Keratinocyte (primary cell): Measurements from ENCODE around the gene HCCS. TPM values are rescaled to one million over a fixed set of nuclear protein-coding genes. Genes with fewer than 3 reads are reported as not detected.

Source experiments
- DNase-seq: peaks from one replicate; pipeline ENCODE4 v3.0.0-alpha.2; 2011; ENCODE audit warnings: low read depth, missing footprints, low spot score
- FAIRE-seq: peaks from 2 replicates; lab custom pipeline; 2011; peaks lifted over from hg19 to GRCh38; lab: Jason Lieb, UNC
- H2AFZ ChIP-seq: 2 replicates; pipeline ENCODE4 v1.6.0; 2012; ENCODE audit warnings: low read length, control low read depth, inconsistent platforms; ENCODE audit not compliant: control insufficient read depth
- H3K27ac ChIP-seq: 2 replicates; pipeline ENCODE4 v1.5.1; 2011; ENCODE audit warnings: low read length; ENCODE audit not compliant: control insufficient read depth, insufficient read depth
- H3K27me3 ChIP-seq: 3 replicates; pipeline ENCODE4 v1.6.0; 2011; ENCODE audit warnings: low read length; ENCODE audit not compliant: control insufficient read depth, insufficient read depth; ENCODE audit errors: extremely low read depth
- H3K36me3 ChIP-seq, 2 experiments: 2 replicates in 1 of 2; 3 replicates in 1 of 2; pipeline ENCODE4 v1.5.1; 2011; ENCODE audit warnings: low read length in 2 of 2, mild to moderate bottlenecking in 1 of 2; ENCODE audit not compliant: control insufficient read depth in 2 of 2, insufficient read depth in 2 of 2; ENCODE audit errors: extremely low read depth in 1 of 2
- H3K4me1 ChIP-seq: 3 replicates; pipeline ENCODE4 v1.5.1; 2011; ENCODE audit warnings: low read length; ENCODE audit not compliant: control insufficient read depth, insufficient read depth; ENCODE audit errors: extremely low read depth
- H3K4me2 ChIP-seq: 3 replicates; pipeline ENCODE4 v1.6.0; 2011; ENCODE audit warnings: low read depth, low read length; ENCODE audit not compliant: control insufficient read depth, insufficient read depth; ENCODE audit errors: extremely low read depth
- H3K4me3 ChIP-seq, 3 experiments: fragments of 200-600 bp in 1 of 3; sonication (generic) in 1 of 3; 2 replicates in 2 of 3; 3 replicates in 1 of 3; pipeline ENCODE4 v1.5.1; 2011 to 2016; ENCODE audit warnings: low read length in 3 of 3, mild to moderate bottlenecking in 3 of 3, control low read depth in 2 of 3, inconsistent platforms in 1 of 3, low read depth in 1 of 3, mixed read lengths in 1 of 3, mixed run types in 1 of 3, moderate library complexity in 1 of 3; ENCODE audit not compliant: control insufficient read depth in 2 of 3, insufficient read depth in 2 of 3; ENCODE audit errors: extremely low read depth in 1 of 3
- H3K79me2 ChIP-seq: 2 replicates; pipeline ENCODE4 v1.6.0; 2012; ENCODE audit warnings: low read length; ENCODE audit not compliant: control insufficient read depth, insufficient read depth
- H3K9ac ChIP-seq: 3 replicates; pipeline ENCODE4 v1.6.0; 2011; ENCODE audit warnings: low read length; ENCODE audit not compliant: control insufficient read depth, insufficient read depth; ENCODE audit errors: extremely low read depth
- H3K9me1 ChIP-seq: 3 replicates; pipeline ENCODE4 v1.6.0; 2011; ENCODE audit warnings: low read length; ENCODE audit not compliant: control insufficient read depth, insufficient read depth; ENCODE audit errors: extremely low read depth
- H3K9me3 ChIP-seq: 2 replicates; pipeline ENCODE4 v1.5.1; 2012; ENCODE audit warnings: low read depth, low read length; ENCODE audit not compliant: control insufficient read depth
- H4K20me1 ChIP-seq: 3 replicates; pipeline ENCODE4 v1.6.0; 2011; ENCODE audit warnings: low read length; ENCODE audit not compliant: control insufficient read depth, insufficient read depth; ENCODE audit errors: extremely low read depth
- CTCF ChIP-seq, 3 experiments: IDR thresholded peaks in 1 of 3; conservative IDR thresholded peaks in 1 of 3; optimal IDR thresholded peaks in 1 of 3; 2 replicates in 2 of 3; 3 replicates in 1 of 3; pipeline versions ENCODE3 to v1.5.1; 2011; ENCODE audit warnings: low read length in 3 of 3, mild to moderate bottlenecking in 3 of 3, moderate library complexity in 2 of 3, control low read depth in 1 of 3, inconsistent platforms in 1 of 3; ENCODE audit not compliant: insufficient read depth in 2 of 3; ENCODE audit errors: extremely low read depth in 1 of 3
- EZH2 ChIP-seq: IDR thresholded peaks from one replicate; pipeline ENCODE4 v1.6.1; 2012; ENCODE audit warnings: inconsistent platforms, mild to moderate bottlenecking, low read length, moderate library complexity
- dilution Hi-C: fragments of 300-500 bp; cut with MboI; formaldehyde crosslinking; loops from one replicate; pipeline ENCODE4 v1.7.0; 2020; ENCODE audit warnings: low sequenced_read_pairs; ENCODE audit not compliant: extremely low pct_ligation_motif_present
- polyA plus RNA-seq, 5 experiments: library from polyadenylated mRNA; depleted of rRNA in 3 of 5; stranded (reverse) in 3 of 5; stranded (forward) in 1 of 5; unstranded in 1 of 5; fragments of >200 nt; gene quantifications; 1 replicate in 1 of 5; 2 replicates in 3 of 5; 3 replicates in 1 of 5; pipeline versions ENCODE4 v1.2.1 to v1.2.3, GENCODE V29; 2011 to 2012; ENCODE audit warnings: missing spikeins in 2 of 5, low read depth in 1 of 5, low replicate concordance in 1 of 5

The HCCS gene
- polyA plus RNA-seq, 1 donor (not counting 4 experiments of a cell fraction or from before 2014, with no cell fraction given), result 45.3 TPM

GRCh38 chrX:11125060-11125459 lies 13.9 kb downstream of the HCCS start:
- FAIRE-seq, result no peak
- Histone ChIP-seq H3K79me2 (no peaks in the 10 kb centered on the region), H3K36me3 (peaks cover 0 to 2% of the 10 kb centered on the region in 2 experiments), H3K9me3 (no peaks in the 10 kb centered on the region), H3K27ac (no peak overlapping the region), H2AFZ (no peak overlapping the region), H4K20me1 (no peaks in the 10 kb centered on the region), H3K27me3 (no peaks in the 10 kb centered on the region), H3K4me1 (no peaks in the 10 kb centered on the region), H3K9ac (no peak overlapping the region), H3K9me1 (no peaks in the 10 kb centered on the region), H3K4me2 (no peak overlapping the region), H3K4me3 (no peak overlapping the region)
- DNase-seq, result no peak
- TF ChIP-seq EZH2, result no peak
- no peak for TF ChIP-seq CTCF (optimal IDR thresholded peaks at IDR 0.05 in 1 of 3, IDR thresholded peaks at IDR 0.05 in 1 of 3, conservative IDR thresholded peaks at IDR 0.05 in 1 of 3; ENCODE audit: extremely low read depth in 1 of 3, insufficient read depth in 2 of 3, low read length in 3 of 3)
- dilution Hi-C loops, result no loop called here

- Histone ChIP-seq H4K20me1 (no peaks in the 10 kb centered on the region), H3K36me3 (no peaks in the 10 kb centered on the region), H3K27ac (no peak overlapping the region), H3K4me3 (no peak overlapping the region), H3K4me1 (no peaks in the 10 kb centered on the region), H3K79me2 (no peaks in the 10 kb centered on the region), H3K27me3 (no peaks in the 10 kb centered on the region), H2AFZ (no peak overlapping the region), H3K9me3 (no peaks in the 10 kb centered on the region), H3K9ac (no peak overlapping the region), H3K9me1 (no peaks in the 10 kb centered on the region), H3K4me2 (no peak overlapping the region)
- dilution Hi-C loops, result loop anchor here (10.0 kb wide), 1 partner anchor 935 kb away; no protein-coding TSS in a partner anchor
- no peak for TF ChIP-seq EZH2
- FAIRE-seq, result no peak
- DNase-seq, result no peak
These were observed 18.5 kb downstream of the HCCS start for GRCh38 chrX:11129534-11130105.

DNA sequence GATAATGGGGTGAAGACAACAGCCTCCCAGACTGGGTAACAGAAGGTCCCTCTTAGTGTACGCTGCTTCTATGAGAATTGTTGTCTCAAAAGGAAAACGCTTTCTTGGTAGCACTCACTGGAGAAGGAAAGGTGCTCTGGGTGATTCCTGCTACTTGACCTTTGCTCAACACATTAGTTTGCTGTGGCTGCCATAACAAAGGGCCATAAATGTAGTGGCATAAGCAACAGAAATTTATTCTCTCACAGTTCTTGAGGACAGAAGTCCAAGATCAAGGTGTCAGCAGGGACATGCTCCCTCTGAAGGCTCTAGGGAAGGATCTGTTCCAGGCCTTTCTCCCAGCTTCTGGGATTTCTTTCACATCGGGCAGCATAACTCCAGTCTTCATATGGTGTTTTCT lies 19.0 kb downstream of the HCCS start:
- H3K27me3 ChIP-seq, result no peaks in the 10 kb centered on the region
- no peak overlapping the region for H2AFZ ChIP-seq
- H3K9me3 ChIP-seq, result no peaks in the 10 kb centered on the region
- H3K9me1 ChIP-seq, result no peaks in the 10 kb centered on the region
- no peak overlapping the region for H3K4me3 ChIP-seq
- H3K36me3 ChIP-seq, result no peaks in the 10 kb centered on the region
- H3K4me2 ChIP-seq, result no peak overlapping the region
- no peaks in the 10 kb centered on the region for H3K4me1 ChIP-seq
- H3K79me2 ChIP-seq, result no peaks in the 10 kb centered on the region
- TF ChIP-seq CTCF (optimal IDR thresholded peaks at IDR 0.05 in 1 of 3, IDR thresholded peaks at IDR 0.05 in 1 of 3, conservative IDR thresholded peaks at IDR 0.05 in 1 of 3; ENCODE audit: extremely low read depth in 1 of 3, insufficient read depth in 2 of 3, low read length in 3 of 3) (no peak), EZH2 (no peak)
- dilution Hi-C loops, result loop anchor here (10.0 kb wide), 1 partner anchor 935 kb away; no protein-coding TSS in a partner anchor
- FAIRE-seq, result no peak
- H3K27ac ChIP-seq, result no peak overlapping the region
- no peaks in the 10 kb centered on the region for H4K20me1 ChIP-seq
- no peak overlapping the region for H3K9ac ChIP-seq
- no peak for DNase-seq
